Esophagus squamous epithelium (tissue), 4 donors: ENCODE results near the gene CREBBP.

ENCODE experiments used
- POLR2A ChIP-seq, 4 donors: fragments of 450-650 bp; IDR thresholded peaks; one replicate each; pipeline ENCODE4 v1.6.1; 2017; ENCODE audit warnings: antibody characterized with exemption in 4 of 4, mild to moderate bottlenecking in 4 of 4, moderate library complexity in 3 of 4
- TF ChIP-seq, protein P1 (sequence below), 6 experiments: fragments of 450-650 bp in 4 of 6; fragments of 200-600 bp in 2 of 6; sonication (generic) in 2 of 6; IDR thresholded peaks; one replicate each; pipeline ENCODE4 v1.5.1; 2016 to 2019; ENCODE audit warnings: antibody characterized with exemption in 6 of 6, mild to moderate bottlenecking in 4 of 6, moderate library complexity in 4 of 6

DNA sequence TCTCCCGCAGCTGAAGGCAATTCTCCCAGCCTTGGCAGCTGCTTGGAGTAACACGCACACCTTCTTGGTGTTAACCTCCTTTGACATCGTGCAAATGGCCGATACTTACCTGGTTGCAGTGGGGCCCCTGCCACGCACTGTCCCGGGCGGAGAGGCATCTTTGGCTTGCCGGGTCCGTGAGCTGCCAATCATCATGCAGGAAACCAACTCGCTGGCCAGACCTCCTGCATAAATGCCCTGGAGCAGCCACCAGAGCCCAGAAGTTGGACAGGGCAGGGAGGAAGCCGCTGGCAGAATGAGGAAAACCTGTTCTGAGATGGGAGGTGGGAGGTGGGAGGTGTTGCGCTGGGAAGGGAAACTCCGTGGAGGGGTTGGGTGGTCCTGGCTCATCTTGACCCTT is 41.7 kb upstream of the CREBBP start:
- TF ChIP-seq, protein P1, sequence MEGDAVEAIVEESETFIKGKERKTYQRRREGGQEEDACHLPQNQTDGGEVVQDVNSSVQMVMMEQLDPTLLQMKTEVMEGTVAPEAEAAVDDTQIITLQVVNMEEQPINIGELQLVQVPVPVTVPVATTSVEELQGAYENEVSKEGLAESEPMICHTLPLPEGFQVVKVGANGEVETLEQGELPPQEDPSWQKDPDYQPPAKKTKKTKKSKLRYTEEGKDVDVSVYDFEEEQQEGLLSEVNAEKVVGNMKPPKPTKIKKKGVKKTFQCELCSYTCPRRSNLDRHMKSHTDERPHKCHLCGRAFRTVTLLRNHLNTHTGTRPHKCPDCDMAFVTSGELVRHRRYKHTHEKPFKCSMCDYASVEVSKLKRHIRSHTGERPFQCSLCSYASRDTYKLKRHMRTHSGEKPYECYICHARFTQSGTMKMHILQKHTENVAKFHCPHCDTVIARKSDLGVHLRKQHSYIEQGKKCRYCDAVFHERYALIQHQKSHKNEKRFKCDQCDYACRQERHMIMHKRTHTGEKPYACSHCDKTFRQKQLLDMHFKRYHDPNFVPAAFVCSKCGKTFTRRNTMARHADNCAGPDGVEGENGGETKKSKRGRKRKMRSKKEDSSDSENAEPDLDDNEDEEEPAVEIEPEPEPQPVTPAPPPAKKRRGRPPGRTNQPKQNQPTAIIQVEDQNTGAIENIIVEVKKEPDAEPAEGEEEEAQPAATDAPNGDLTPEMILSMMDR (IDR thresholded peaks at IDR 0.05) = no peak
- TF ChIP-seq POLR2A (IDR thresholded peaks at IDR 0.05) = no peak
